IPS DF 6.9 (cell line): ENCODE measurements around the gene GNG10.
"Not testable (repeated sequence)": the region's sequence is repeated elsewhere in the genome, so short reads cannot be mapped to it uniquely, and the experiment has no call there.

Experiments used
- DNase-seq: peaks from one replicate; pipeline ENCODE4 v3.0.0-alpha.2; 2013; ENCODE audit warnings: low read depth, low spot score
- H3K27ac ChIP-seq: one replicate; pipeline ENCODE4 v1.5.1; 2013; ENCODE audit warnings: low read length, control low read depth
- H3K27me3 ChIP-seq: 2 replicates; pipeline ENCODE4 v1.6.1; 2013; ENCODE audit warnings: mild to moderate bottlenecking, low read length; ENCODE audit not compliant: control insufficient read depth, insufficient read depth
- H3K36me3 ChIP-seq: 2 replicates; pipeline ENCODE4 v1.6.1; 2013; ENCODE audit warnings: low read length; ENCODE audit not compliant: control insufficient read depth, insufficient read depth
- H3K4me1 ChIP-seq: 2 replicates; pipeline ENCODE4 v1.6.1; 2013; ENCODE audit warnings: low read length; ENCODE audit not compliant: control insufficient read depth, insufficient read depth
- H3K4me3 ChIP-seq: 2 replicates; pipeline ENCODE4 v1.5.1; 2013; ENCODE audit warnings: mild to moderate bottlenecking, low read length
- H3K9me3 ChIP-seq: 2 replicates; pipeline ENCODE4 v1.6.1; 2013; ENCODE audit warnings: low read length, inconsistent platforms; ENCODE audit not compliant: control insufficient read depth, insufficient read depth
- WGBS: extraction: QIAGEN DNeasy Blood & Tissue Kit; methylation state at CpG from one replicate; pipeline ENCODE4 v1.1.7; 2013; ENCODE audit warnings: mixed read lengths, missing lambda C conversion rate; ENCODE audit not compliant: insufficient read length, insufficient coverage; 5-methylcytosine and 5-hydroxymethylcytosine counted together

GNG10 gene

GRCh38 chr9:111661150-111661801 lies at the start of gene GNG10:
Gene GNG10 (plus strand): TSS chr9:111661605. CDS start chr9:111661635, 30 bp downstream.
- Histone ChIP-seq H3K4me3 (peak within 1 kb of the TSS; percentile 57), H3K36me3 (no peaks in the 10 kb centered on the region), H3K4me1 (peaks cover 3% of the 10 kb centered on the region; the same call in 1 of the 2 replicates), H3K9me3 (no peaks in the 10 kb centered on the region), H3K27me3 (no peaks in the 10 kb centered on the region), H3K27ac (no peak within 1 kb of the TSS)
- DNase-seq: no peak
- no CpG with 5 or more reads among the region's 61 CpGs for WGBS

- Histone ChIP-seq H3K27ac (no peak overlapping the region), H3K4me3 (no peak overlapping the region), H3K4me1 (no peaks in the 10 kb centered on the region), H3K9me3 (no peaks in the 10 kb centered on the region), H3K27me3 (no peaks in the 10 kb centered on the region), H3K36me3 (no peaks in the 10 kb centered on the region)
- WGBS: no CpG with 5 or more reads among the region's 4 CpGs
- no peak for DNase-seq
Measured at GRCh38 chr9:111613436-111614040, 47.9 kb upstream of the GNG10 start.

GRCh38 chr9:111615928-111616327 lies 45.5 kb upstream of the GNG10 start:
- H3K27ac ChIP-seq: no peak overlapping the region
- no CpG with 5 or more reads among the region's 3 CpGs for WGBS
- H3K4me1 ChIP-seq: no peaks in the 10 kb centered on the region
- no peaks in the 10 kb centered on the region for H3K36me3 ChIP-seq
- no peaks in the 10 kb centered on the region for H3K27me3 ChIP-seq
- H3K4me3 ChIP-seq: no peak overlapping the region
- DNase-seq: no peak
- no peaks in the 10 kb centered on the region for H3K9me3 ChIP-seq

DNA sequence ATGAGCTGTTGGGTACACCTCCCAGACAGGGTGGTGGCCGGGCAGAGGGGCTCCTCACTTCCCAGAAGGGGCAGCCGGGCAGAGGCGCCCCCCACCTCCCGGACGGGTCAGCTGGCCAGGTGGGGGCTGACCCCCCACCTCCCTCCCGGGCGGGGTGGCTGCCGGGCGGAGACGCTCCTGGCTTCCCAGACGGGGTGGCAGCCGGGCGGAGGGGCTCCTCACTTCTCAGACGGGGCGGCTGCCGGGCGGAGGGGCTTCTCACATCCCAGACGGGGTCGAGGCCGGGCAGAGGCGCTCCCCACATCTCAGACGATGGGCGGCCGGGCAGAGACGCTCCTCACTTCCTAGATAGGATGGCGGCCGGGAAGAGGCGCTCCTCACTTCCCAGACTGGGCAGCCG lies 44.1 kb upstream of the GNG10 start:
- not testable (repeated sequence) for H3K27ac ChIP-seq, H3K36me3 ChIP-seq, DNase-seq, H3K9me3 ChIP-seq, H3K27me3 ChIP-seq, H3K4me1 ChIP-seq, H3K4me3 ChIP-seq
- no CpG with 5 or more reads among the region's 29 CpGs for WGBS

DNA sequence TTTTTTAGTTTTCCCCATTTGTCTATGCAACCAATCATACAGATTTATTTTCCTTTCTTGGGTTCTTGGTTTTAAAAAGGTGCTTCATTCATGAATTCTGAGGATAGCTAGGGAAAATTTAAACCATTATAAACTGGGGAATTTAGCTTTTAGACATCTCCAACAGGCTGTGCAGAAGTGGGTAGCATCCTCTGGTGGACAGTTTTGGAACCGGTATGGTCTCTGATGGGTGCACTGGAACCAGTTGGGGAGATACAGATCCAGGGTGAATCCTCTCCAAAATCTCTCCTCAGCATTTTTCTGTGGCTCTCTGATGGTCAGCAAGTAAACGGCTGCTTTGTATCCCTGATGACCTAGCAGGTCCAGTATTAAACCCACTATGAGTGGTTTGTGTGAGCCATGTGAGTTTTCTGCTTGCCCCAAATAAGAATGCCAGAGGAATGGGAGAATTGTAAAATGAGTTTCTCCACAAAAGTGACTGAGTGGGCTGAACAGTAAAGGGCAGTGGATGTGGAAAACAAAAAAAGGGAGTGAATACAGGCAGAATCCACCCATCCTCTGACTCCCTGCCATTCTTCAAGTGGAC lies 39.4 kb upstream of the GNG10 start:
- H3K36me3 ChIP-seq: no peaks in the 10 kb centered on the region
- WGBS: no CpG with 5 or more reads among the region's 2 CpGs
- no peaks in the 10 kb centered on the region for H3K4me1 ChIP-seq
- H3K9me3 ChIP-seq: no peaks in the 10 kb centered on the region
- no peak overlapping the region for H3K27ac ChIP-seq
- no peak overlapping the region for H3K4me3 ChIP-seq
- DNase-seq: no peak
- no peaks in the 10 kb centered on the region for H3K27me3 ChIP-seq

GRCh38 chr9:111622626-111623025 lies 38.8 kb upstream of the GNG10 start:
- H3K4me3 ChIP-seq: no peak overlapping the region
- no peaks in the 10 kb centered on the region for H3K36me3 ChIP-seq
- H3K9me3 ChIP-seq: no peaks in the 10 kb centered on the region
- no CpG with 5 or more reads among the region's 3 CpGs for WGBS
- H3K4me1 ChIP-seq: no peaks in the 10 kb centered on the region
- no peak overlapping the region for H3K27ac ChIP-seq
- no peaks in the 10 kb centered on the region for H3K27me3 ChIP-seq
- DNase-seq: no peak

DNA sequence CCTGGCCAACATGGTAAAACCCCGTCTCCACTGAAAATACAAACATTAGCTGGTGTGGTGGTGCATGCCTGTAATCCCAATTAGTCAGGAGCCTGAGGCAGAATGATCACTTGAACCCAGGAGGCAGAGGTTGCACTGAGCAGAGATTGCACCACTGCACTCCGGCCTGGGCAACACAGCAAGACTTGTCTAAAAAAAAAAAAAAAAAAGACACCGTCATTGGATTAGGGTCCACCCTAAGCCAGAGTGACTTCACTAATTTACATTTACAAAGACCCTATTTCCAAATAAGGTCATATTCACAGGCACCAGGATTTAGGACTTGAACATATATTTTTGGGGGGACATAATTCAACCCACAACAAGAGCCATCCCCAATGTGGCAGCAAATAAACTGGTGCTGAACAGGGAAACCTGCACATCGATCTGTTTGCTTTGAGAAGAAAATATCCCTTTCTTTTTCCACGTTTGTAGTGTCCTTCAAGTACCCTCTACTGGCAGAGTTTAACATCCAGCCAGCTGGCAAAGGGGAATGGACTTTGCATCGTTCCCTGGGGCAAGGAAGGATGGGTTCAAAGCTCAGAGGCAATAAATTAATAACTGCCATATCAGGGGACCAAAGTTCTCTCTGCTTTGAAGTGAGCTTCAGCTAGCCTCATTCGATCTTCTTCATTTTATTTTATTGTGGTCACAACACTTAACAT lies 34.0 kb upstream of the GNG10 start:
- Histone ChIP-seq H3K4me1 (no peaks in the 10 kb centered on the region), H3K27ac (no peak overlapping the region), H3K27me3 (no peaks in the 10 kb centered on the region), H3K4me3 (no peak overlapping the region), H3K36me3 (no peaks in the 10 kb centered on the region), H3K9me3 (no peaks in the 10 kb centered on the region)
- no CpG with 5 or more reads among the region's 7 CpGs for WGBS
- DNase-seq: no peak

DNA sequence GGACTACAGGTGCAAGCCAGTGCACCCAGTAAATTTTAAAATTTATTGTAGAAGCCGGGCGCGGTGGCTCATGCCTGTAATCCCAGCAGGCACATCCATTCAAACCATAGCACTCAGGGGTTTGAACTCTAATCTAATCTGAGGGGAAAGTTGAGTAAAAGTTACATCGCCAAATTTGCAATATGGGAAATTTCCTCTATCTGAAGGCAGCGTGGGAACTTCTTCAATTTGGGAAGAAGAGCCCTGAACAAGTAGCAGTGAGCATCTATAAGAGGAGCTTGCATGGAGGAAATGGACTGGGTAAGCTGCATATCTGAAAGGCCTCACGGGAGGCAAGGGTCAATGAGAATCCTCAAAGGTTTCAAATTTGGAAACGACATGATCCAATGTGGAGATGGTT lies 33.0 kb upstream of the GNG10 start:
- no CpG with 5 or more reads among the region's 7 CpGs for WGBS
- no peak overlapping the region for H3K27ac ChIP-seq
- H3K4me3 ChIP-seq: no peak overlapping the region
- no peak for DNase-seq
- no peaks in the 10 kb centered on the region for H3K36me3 ChIP-seq
- no peaks in the 10 kb centered on the region for H3K27me3 ChIP-seq
- H3K9me3 ChIP-seq: no peaks in the 10 kb centered on the region
- H3K4me1 ChIP-seq: no peaks in the 10 kb centered on the region

DNA sequence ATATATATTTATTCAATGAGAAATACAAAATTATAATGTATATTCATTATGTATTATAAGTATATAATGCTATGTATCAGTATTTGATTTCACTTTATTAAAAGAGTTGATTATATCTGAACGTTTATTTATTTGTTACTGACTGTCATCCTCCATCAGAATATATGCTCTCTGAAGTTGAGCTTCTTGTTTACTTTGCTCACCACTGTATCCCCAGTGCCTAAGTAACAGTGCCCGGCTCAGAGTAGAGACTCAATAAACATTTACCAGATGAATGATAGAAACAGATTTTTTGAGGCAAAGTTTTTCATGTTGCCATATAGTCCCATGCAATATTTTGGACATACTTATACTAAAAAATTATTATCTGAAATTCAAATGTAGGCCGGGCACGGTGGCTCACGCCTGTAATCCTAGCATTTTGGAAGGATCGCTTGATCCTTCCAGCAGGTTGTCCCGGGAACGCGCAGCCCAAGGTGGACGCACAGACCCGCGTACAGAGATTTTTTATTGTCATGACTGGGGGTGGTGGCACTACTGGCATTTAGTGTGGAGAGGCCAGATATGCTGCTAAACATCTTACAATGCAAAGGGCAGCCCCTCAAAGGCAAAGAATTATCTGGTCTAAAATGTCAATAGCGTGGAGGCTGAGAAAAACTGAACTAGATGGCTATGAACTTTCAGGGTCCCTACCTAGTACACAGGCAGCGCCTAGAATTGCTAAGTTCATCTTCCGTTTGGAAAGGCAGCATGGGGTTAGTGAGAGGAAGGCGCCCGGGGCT lies 31.0 kb upstream of the GNG10 start:
- H3K4me1 ChIP-seq: no peaks in the 10 kb centered on the region
- DNase-seq: no peak
- no peak overlapping the region for H3K27ac ChIP-seq
- peak overlapping the region; percentile 76; the same call in 1 of the 2 replicates for H3K4me3 ChIP-seq
- H3K27me3 ChIP-seq: no peaks in the 10 kb centered on the region
- H3K9me3 ChIP-seq: no peaks in the 10 kb centered on the region
- H3K36me3 ChIP-seq: no peaks in the 10 kb centered on the region
- no CpG with 5 or more reads among the region's 17 CpGs for WGBS

DNA sequence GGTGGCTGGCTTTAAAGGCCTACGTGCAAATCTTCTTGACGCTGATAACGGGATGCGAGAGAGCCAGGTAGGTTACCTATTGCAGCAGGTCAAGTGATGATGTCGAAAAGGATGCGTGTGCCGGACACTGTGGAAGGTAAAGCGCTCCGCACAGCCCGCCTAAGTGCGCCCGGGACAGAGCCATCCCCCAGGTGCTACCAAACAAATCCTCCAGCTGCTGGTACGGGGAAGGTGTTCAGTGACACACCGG lies 30.5 kb upstream of the GNG10 start:
- Histone ChIP-seq H3K9me3 (no peaks in the 10 kb centered on the region), H3K4me3 (peak overlapping the region; percentile 76; the same call in 1 of the 2 replicates), H3K36me3 (no peaks in the 10 kb centered on the region), H3K4me1 (no peaks in the 10 kb centered on the region), H3K27ac (no peak overlapping the region), H3K27me3 (no peaks in the 10 kb centered on the region)
- no CpG with 5 or more reads among the region's 14 CpGs for WGBS
- DNase-seq: no peak
